ENCODE results near the gene HOXA9.

The HOXA9 gene

DNA sequence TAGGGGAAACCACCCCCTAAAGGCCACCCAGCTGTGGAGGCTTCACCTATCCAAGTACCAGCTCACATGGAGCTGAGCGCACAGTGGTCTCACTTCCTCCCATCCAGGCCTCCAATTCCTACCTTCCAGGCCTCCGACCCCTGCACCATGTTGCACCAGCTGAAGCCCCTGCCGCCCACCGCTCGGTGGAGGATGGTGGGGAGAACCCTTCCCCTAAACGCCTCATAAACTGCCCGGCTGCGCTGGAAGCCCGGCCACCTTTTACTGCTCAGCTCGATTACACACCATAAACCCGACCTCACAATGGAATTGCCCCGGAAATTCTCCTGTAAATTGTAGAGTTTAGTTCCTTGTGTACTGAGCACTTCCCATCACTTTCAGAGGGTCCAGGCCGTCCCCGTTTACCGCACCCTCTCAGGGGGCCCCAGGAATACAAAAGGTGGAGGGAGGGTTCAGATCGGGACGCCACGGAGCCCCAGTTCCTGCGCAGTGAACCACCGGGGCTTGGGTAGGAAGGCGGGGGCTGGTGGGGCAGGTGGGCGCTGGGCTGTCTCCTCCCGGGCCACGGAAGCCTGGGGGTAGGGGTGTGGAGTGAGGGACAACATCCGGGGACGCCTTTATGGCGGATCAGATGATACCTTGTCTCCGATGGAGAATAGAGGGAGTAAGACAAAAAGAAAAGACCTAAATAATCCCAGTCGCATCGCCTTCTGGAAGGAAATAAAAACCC lies 7.5 kb downstream of the HOXA9 start:
- 61% methylated on average over 26 of the region's 30 CpGs for WGBS
- no peak overlapping the region for H2BK120ac ChIP-seq (ENCODE audit: low read depth, low read length)
- H2BK5ac ChIP-seq (ENCODE audit: low read depth, low read length, poor library complexity, severe bottlenecking): no peak overlapping the region
- H2BK12ac ChIP-seq (ENCODE audit: low read length in 2 of 2): no peak overlapping the region
- peaks cover 7 to 19% of the 10 kb centered on the region in 2 experiments for H3K36me3 ChIP-seq (ENCODE audit: control insufficient read depth in 1 of 2, insufficient read depth in 2 of 2, low read depth in 1 of 2, low read length in 2 of 2)
- no peak for DNase-seq
- peaks cover 18% of the 10 kb centered on the region for H3K4me1 ChIP-seq (ENCODE audit: control insufficient read depth, insufficient read depth, low read depth, low read length)
- H3K9ac ChIP-seq (ENCODE audit: low read length): peak overlapping the region; percentile 77
- H3K18ac ChIP-seq (ENCODE audit: low read depth in 1 of 2, low read length in 2 of 2): no peak overlapping the region
- H4K91ac ChIP-seq (ENCODE audit: low read length): no peak overlapping the region
- no peak overlapping the region for H2AFZ ChIP-seq (ENCODE audit: low read depth, low read length)
- H3K9me3 ChIP-seq (ENCODE audit: control insufficient read depth, low read length): no peaks in the 10 kb centered on the region
- no peak overlapping the region for H3K27ac ChIP-seq (ENCODE audit: low read length, poor library complexity, severe bottlenecking)
- no peak overlapping the region for H3K23ac ChIP-seq (ENCODE audit: low read length in 2 of 2)
- H2AK5ac ChIP-seq (ENCODE audit: low read length, severe bottlenecking): no peak overlapping the region
- H3K14ac ChIP-seq (ENCODE audit: low read length in 2 of 2): no peak overlapping the region
- no peak overlapping the region for H3K4me2 ChIP-seq (ENCODE audit: low read length, poor library complexity, severe bottlenecking)
- peak overlapping the region in 1 of 2 experiments; percentile 82 for H3K4me3 ChIP-seq (ENCODE audit: insufficient read depth in 1 of 2, low read depth in 1 of 2, low read length in 2 of 2)
- H3K79me1 ChIP-seq (replicated peaks; ENCODE audit: low read length, poor library complexity, severe bottlenecking): peaks cover 5% of the 10 kb centered on the region
- no peak overlapping the region for H4K8ac ChIP-seq (ENCODE audit: low read length)
- H3K27me3 ChIP-seq (ENCODE audit: control insufficient read depth in 1 of 2, insufficient read depth in 1 of 2, low read length in 2 of 2): peaks cover 0 to 59% of the 10 kb centered on the region in 2 experiments
- H2BK15ac ChIP-seq (ENCODE audit: low read depth, poor library complexity, severe bottlenecking): no peak overlapping the region
- no peak overlapping the region for H3K4ac ChIP-seq (ENCODE audit: low read depth in 1 of 2, low read length in 2 of 2)

DNA sequence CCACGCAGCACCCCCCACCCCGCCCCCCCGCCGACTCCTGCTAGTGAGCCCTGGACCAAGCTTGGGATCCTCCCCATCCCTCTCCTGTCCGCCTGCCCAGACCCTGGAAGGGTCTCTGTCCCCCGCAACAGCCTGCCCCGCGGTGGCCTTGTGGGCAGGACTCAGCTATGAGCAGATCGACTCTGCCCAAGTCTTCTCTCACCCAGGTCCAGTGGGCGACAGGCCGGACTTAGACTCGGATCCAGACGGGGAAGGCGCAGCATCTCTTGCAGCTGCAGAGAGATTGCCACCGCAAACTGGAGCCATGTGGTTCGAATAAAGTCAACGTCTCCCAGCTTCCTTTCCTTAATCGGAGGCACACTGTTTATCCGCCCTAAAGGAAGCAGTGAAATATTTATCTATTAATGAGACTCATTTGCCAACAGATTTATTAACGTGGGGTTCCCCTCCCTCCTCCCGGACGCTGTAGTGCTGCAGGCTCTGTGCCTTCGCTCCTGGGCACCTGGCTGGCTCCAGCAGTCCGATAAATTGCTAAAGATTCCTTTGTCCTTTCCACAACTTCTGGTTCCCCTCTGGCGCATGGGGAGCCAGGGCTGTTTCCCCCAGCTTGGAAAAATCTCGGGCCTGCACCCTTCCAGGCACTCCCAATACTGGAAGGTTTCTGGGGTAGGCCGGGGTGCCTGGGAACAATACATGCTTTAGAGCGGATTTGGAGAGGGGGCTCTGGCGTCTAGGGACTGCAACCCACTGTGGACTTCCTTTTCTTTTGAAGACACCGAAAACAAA lies 8.2 kb downstream of the HOXA9 start:
- DNase-seq: no peak
- Histone ChIP-seq H3K9ac (ENCODE audit: low read length) (peak overlapping the region; percentile 77), H4K91ac (ENCODE audit: low read length) (no peak overlapping the region), H2BK120ac (ENCODE audit: low read depth, low read length) (no peak overlapping the region), H2AFZ (ENCODE audit: low read depth, low read length) (no peak overlapping the region), H2BK12ac (ENCODE audit: low read length in 2 of 2) (no peak overlapping the region), H3K4ac (ENCODE audit: low read depth in 1 of 2, low read length in 2 of 2) (no peak overlapping the region), H3K4me2 (ENCODE audit: low read length, poor library complexity, severe bottlenecking) (no peak overlapping the region), H2BK5ac (ENCODE audit: low read depth, low read length, poor library complexity, severe bottlenecking) (no peak overlapping the region), H2BK15ac (ENCODE audit: low read depth, poor library complexity, severe bottlenecking) (no peak overlapping the region), H4K8ac (ENCODE audit: low read length) (no peak overlapping the region), H3K14ac (ENCODE audit: low read length in 2 of 2) (no peak overlapping the region), H2AK5ac (ENCODE audit: low read length, severe bottlenecking) (no peak overlapping the region), H3K4me1 (ENCODE audit: control insufficient read depth, insufficient read depth, low read depth, low read length) (peaks cover 20% of the 10 kb centered on the region), H3K27ac (ENCODE audit: low read length, poor library complexity, severe bottlenecking) (no peak overlapping the region), H3K36me3 (ENCODE audit: control insufficient read depth in 1 of 2, insufficient read depth in 2 of 2, low read depth in 1 of 2, low read length in 2 of 2) (peaks cover 0 to 24% of the 10 kb centered on the region in 2 experiments), H3K9me3 (ENCODE audit: control insufficient read depth, low read length) (no peaks in the 10 kb centered on the region), H3K27me3 (ENCODE audit: control insufficient read depth in 1 of 2, insufficient read depth in 1 of 2, low read length in 2 of 2) (peaks cover 0 to 67% of the 10 kb centered on the region in 2 experiments), H3K23ac (ENCODE audit: low read length in 2 of 2) (no peak overlapping the region), H3K18ac (ENCODE audit: low read depth in 1 of 2, low read length in 2 of 2) (no peak overlapping the region), H3K4me3 (ENCODE audit: insufficient read depth in 1 of 2, low read depth in 1 of 2, low read length in 2 of 2) (peak overlapping the region in 1 of 2 experiments; percentile 82), H3K79me1 (replicated peaks; ENCODE audit: low read length, poor library complexity, severe bottlenecking) (peaks cover 6% of the 10 kb centered on the region)
- WGBS: 64% methylated on average over 29 of the region's 30 CpGs

DNA sequence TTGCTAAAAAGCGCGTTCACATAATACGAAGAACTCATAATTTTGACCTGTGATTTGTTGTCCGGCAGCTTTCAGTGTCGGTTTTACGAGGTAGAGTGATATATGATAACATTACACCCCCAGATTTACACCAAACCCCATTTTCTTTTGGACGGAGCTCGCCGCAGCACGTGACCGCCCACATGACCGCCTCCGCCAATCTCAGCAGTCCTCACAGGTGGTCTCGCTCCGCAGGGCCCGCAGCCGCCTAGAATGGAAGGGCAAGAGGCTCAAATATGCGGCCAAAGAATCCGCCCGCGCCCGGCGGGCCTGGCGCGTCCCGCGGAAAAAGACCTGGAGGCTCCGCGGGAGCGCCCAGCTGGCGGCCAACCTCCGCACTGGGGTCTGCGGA lies 8.8 kb downstream of the HOXA9 start, which contains the start of gene HOXA7:
TSS of gene HOXA7 (minus strand) at position 168 of the 391 bp plus-strand sequence. CDS start at position 38, 130 bp downstream.
- Histone ChIP-seq H3K4me1 (ENCODE audit: control insufficient read depth, insufficient read depth, low read depth, low read length) (peaks cover 18% of the 10 kb centered on the region), H3K27me3 (ENCODE audit: control insufficient read depth in 1 of 2, insufficient read depth in 1 of 2, low read length in 2 of 2) (peaks cover 0 to 73% of the 10 kb centered on the region in 2 experiments), H3K79me1 (replicated peaks; ENCODE audit: low read length, poor library complexity, severe bottlenecking) (peaks cover 8% of the 10 kb centered on the region), H2BK15ac (ENCODE audit: low read depth, poor library complexity, severe bottlenecking) (no peak within 1 kb of the TSS), H3K4me2 (ENCODE audit: low read length, poor library complexity, severe bottlenecking) (no peak within 1 kb of the TSS), H3K9me3 (ENCODE audit: control insufficient read depth, low read length) (no peaks in the 10 kb centered on the region), H2AK5ac (ENCODE audit: low read length, severe bottlenecking) (no peak within 1 kb of the TSS), H3K4me3 (ENCODE audit: insufficient read depth in 1 of 2, low read depth in 1 of 2, low read length in 2 of 2) (peak within 1 kb of the TSS; percentile 32 to 82), H2BK12ac (ENCODE audit: low read length in 2 of 2) (no peak within 1 kb of the TSS), H3K9ac (ENCODE audit: low read length) (peak within 1 kb of the TSS; percentile 90), H2BK120ac (ENCODE audit: low read depth, low read length) (no peak within 1 kb of the TSS), H4K91ac (ENCODE audit: low read length) (no peak within 1 kb of the TSS), H3K18ac (ENCODE audit: low read depth in 1 of 2, low read length in 2 of 2) (peak within 1 kb of the TSS; percentile 34 to 41), H2AFZ (ENCODE audit: low read depth, low read length) (peak within 1 kb of the TSS; percentile 36), H3K27ac (ENCODE audit: low read length, poor library complexity, severe bottlenecking) (no peak within 1 kb of the TSS), H4K8ac (ENCODE audit: low read length) (peak within 1 kb of the TSS; percentile 57), H3K23ac (ENCODE audit: low read length in 2 of 2) (peak within 1 kb of the TSS in 1 of 2 experiments; percentile 41), H3K14ac (ENCODE audit: low read length in 2 of 2) (no peak within 1 kb of the TSS), H3K36me3 (ENCODE audit: control insufficient read depth in 1 of 2, insufficient read depth in 2 of 2, low read depth in 1 of 2, low read length in 2 of 2) (peaks cover 0 to 23% of the 10 kb centered on the region in 2 experiments), H2BK5ac (ENCODE audit: low read depth, low read length, poor library complexity, severe bottlenecking) (no peak within 1 kb of the TSS), H3K4ac (ENCODE audit: low read depth in 1 of 2, low read length in 2 of 2) (no peak within 1 kb of the TSS)
- 38% methylated on average over 33 of the region's 33 CpGs for WGBS
- DNase-seq: no peak
